Stimulated activated CD4-positive, alpha-beta T cell treated with anti-CD3 and anti-CD28 coated beads, Interleukin-15, amount 100 ng/mL, for 24 hours (primary cell): ENCODE results near the gene GRIK3.
"Not testable (repeated sequence)": the region's sequence is repeated elsewhere in the genome, so short reads cannot be mapped to it uniquely, and the experiment has no call there.

Source experiments
- DNase-seq: peaks from one replicate; pipeline ENCODE4 v3.0.0-alpha.2; 2020

Gene GRIK3

DNA sequence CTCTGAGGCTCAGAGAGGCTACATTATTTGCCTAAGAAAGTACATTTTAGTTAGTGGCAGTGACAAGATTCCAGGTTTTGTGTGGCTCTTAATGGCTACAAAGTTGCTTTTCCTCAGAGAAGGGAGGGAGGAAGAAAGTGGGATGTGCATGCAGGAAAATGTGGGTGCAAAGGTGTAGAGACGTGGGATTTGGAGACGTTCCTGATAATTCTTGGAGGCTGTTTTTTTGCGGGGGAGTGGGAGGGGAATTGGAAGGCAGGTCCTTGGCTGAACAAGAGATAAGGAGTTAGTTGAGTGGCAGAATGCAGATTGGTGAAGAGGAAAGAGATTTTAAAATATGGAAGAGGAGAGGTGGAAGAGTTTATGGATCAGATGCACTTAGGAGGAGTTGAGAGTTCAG lies 258.1 kb downstream of the GRIK3 start:
- DNase-seq: no peak

- no peak for DNase-seq
Measured at GRCh38 chr1:36775716-36776115, 258.6 kb downstream of the GRIK3 start.

DNA sequence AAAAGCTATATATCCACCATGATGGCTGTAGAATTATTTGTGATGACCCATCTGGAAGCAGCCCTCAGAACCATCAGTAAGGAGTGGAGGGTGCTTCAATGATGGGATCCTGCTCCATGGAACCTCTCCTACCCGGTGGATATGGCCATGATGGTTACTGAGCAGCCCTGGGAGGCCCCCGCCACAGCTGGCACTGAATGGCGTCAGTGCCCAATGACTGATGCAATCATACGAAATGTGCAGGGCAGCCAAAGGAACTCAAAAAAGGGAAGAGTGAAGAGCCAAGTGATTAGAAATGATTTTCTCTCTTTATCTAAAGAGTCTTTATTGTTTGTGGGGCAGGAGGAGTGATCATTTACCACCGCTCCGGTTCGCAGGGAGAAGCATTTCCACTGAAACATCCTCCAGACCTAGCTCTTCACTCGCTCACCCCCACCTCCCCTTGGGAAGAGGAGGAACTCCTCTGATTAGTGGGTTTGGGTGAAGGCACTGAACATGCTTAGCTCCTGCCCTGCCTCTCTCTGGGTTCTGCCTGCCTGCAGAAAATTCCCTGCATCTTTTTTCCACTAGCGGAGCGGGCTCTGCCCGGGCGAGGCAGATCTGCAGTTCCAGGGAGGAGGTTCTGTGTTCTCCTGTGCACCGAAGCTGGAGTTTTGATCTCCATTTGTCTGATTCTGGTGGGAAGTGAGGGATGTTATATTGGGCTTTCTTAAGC lies 260.3 kb downstream of the GRIK3 start:
- no peak for DNase-seq

- DNase-seq: no peak
Measured at GRCh38 chr1:36772647-36773495, 261.4 kb downstream of the GRIK3 start.

DNA sequence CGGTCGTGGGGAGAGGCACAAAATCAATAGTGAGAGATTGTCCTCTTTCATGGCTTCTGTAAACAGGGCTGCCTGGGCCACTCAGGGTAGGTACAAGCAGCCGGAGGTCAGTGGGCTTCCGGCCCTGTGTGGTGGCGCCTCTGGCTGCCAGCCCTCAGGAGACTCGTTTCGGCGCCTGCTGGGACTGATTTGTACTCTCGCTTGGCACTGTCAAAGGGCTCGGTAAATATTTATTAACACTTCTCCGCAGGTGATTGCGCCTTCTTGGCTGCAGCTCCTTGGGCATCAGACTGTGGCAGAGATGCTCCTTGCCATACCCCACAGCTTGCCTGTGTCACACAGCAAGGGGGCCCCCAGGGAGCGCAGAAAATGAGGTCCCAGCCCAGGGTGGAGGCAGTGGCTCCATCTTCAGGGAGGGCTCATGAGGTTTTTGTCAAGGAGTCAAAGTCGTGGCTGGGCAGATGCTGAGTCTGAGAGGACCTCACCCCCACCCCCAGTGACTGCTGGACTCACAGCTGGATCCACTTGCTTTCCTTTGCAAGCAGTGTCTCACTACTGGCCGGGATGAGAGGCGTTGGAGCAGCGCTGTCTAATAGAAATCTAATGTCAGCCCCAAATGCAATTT lies 262.5 kb downstream of the GRIK3 start:
- DNase-seq: no peak

GRCh38 chr1:36771240-36771639 lies 263.1 kb downstream of the GRIK3 start:
- no peak for DNase-seq

- no peak for DNase-seq
Measured at GRCh38 chr1:36769886-36770830, 264.2 kb downstream of the GRIK3 start.

- no peak for DNase-seq
Measured at GRCh38 chr1:36768486-36769178, 265.7 kb downstream of the GRIK3 start.

DNA sequence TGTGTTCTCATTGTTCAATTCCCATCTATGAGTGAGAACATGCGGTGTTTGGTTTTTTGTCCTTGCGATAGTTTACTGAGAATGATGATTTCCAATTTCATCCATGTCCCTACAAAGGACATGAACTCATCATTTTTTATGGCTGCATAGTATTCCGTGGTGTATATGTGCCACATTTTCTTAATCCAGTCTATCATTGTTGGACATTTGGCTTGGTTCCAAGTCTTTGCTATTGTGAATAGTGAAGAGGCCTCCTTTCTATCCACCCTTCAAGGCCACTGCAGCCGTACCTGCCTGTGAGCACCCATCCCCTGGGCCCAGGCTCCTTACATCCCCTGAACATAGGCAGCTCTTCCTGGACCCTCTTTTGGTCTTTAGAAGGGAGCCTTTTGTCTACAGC lies 266.9 kb downstream of the GRIK3 start:
- not testable (repeated sequence) for DNase-seq

GRCh38 chr1:36766481-36766880 lies 267.8 kb downstream of the GRIK3 start:
- DNase-seq: no peak

- DNase-seq: no peak
Measured at GRCh38 chr1:36765785-36766300, 268.5 kb downstream of the GRIK3 start.

- no peak for DNase-seq
Measured at GRCh38 chr1:36764798-36765197, 269.5 kb downstream of the GRIK3 start.

DNA sequence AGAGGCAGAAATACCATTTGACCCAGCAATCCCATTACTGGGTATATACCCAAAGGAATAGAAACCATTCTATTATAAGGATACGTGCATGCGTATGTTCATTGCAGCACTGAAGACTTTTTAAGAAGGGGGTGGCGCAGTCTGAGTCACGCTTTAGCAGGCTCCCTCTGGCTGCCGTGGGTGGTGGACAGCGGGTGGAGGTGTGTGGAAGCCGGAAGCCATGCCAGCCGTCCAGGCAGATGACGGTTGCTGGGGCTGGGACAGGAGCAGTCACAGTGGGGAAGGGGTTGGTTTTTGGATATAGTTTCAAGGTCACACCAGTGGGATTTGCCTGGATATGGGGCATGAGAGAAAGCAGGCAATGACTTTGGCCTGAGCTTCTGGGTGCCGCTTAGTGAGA lies 270.5 kb downstream of the GRIK3 start:
- DNase-seq: no peak

DNA sequence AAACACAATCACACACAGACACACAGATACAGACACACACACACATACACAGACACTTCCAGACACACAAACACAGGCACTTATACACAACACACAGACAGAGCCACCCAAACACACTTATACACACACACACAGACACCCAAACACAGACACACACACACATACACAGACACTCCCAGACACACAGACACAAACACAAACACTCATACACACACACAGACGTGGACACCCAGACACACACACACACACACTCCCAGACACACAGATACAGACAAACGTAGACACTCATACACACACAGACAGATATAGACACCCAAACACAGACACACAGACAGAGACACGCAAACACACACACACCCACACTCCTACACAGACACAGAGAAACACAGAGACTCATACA lies 272.1 kb downstream of the GRIK3 start:
- no peak for DNase-seq

DNA sequence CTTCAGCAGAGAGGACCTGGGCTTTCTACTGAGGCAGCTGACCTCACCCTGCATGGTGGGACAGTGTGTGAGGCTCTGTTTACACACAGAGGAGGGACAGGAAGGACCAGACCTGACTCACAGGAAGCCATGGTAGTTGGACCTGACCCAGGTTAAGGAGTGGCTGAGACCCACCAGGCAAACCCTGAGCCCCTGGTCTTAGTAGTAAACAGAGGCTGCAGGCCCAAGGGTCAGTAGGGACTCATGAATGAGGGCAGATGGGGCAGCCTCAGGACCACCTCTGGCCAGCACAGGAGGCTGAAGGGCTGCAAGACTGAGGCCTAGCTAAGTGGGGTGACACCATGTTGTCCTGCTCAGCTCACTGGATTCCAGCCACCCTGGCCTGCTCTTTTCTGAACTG lies 273.2 kb downstream of the GRIK3 start:
- no peak for DNase-seq

GRCh38 chr1:36760081-36760480 lies 274.2 kb downstream of the GRIK3 start:
- DNase-seq: no peak

DNA sequence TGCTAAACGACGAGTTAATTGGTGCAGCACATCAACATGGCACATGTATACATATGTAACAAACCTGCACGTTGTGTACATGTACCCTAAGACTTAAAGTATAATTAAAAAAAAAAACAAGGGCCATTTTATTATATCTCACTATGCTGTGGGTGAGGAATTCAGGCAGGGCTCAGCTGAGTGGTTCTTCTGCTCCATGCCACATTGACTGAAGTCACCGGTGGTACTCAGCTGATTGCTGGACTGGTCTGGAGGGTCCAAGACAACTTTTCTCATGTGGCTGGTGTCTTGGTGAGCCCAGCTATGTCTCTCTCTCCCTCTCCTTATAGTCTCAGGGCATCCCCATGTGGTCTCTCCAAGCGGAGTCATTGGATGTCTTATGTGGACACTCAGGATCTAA lies 275.0 kb downstream of the GRIK3 start:
- DNase-seq: no peak

DNA sequence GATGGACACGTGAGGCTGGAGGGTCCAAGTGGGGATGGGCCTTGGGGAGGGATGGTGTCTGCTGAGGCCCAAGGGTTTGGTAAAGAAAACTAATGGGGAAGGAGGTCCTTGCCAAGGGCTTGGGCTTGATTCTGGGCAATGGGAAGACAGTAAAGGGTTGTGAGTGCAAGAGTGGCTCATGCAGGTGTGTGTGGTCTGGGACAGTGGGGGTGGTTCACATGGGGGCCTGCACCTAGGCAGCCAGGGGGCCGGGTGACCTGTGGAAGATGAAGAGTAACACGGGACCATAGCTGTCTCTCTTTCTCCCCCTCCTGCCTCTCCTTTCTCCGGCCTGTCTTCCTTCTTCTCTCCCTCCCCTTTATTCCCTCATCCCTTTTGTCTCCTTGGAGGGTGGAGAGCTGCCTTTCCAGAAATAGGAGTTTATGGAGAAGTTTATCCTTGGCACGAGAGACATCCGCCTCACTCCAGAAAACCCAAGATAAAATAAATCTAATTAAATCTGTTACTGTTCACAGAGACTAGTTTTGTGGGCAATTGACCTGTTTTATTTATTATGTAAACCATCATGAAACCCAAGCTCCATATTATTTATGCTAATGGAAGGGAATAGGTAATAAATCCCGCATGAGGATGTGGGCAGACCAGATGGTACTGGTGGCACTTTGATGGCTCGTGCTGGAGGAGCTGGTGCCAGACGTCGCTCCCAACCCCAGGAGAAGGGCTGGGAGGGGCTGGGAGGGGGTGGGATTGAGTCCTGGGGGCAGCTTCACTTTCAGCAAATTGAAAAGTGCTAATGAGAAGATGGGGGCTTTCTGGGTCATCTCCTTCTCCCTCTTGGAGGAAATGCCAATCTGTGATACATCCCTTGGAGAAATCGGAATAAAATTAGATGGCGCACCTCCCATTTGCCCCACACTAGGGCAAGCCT lies 278.7 kb downstream of the GRIK3 start:
- no peak for DNase-seq

- DNase-seq: no peak
Measured at GRCh38 chr1:36754366-36754765, 279.9 kb downstream of the GRIK3 start.

- DNase-seq: no peak
Measured at GRCh38 chr1:36753451-36753850, 280.9 kb downstream of the GRIK3 start.

- DNase-seq: no peak
Measured at GRCh38 chr1:36752891-36753361, 281.4 kb downstream of the GRIK3 start.
